Smooth muscle cell (in vitro differentiated cells): ENCODE results near the gene FAM193A. TPM values are rescaled to one million over a fixed set of nuclear protein-coding genes. Genes with fewer than 3 reads are reported as not detected.

Source experiments
- DNase-seq: peaks from one replicate; lab custom pipeline; 2025; ENCODE audit not compliant: unreplicated experiment; lab: John Stamatoyannopoulos, UW
- H2AFZ ChIP-seq: fragments of 200-600 bp; sonication (generic); 2 replicates; pipeline ENCODE4 v1.6.0; 2016; ENCODE audit warnings: antibody characterized with exemption, low read depth, mild to moderate bottlenecking
- H3F3A ChIP-seq: fragments of 200-600 bp; sonication (generic); 2 replicates; pipeline ENCODE4 v1.6.0; 2017; ENCODE audit warnings: antibody characterized with exemption, low read depth
- H3K27ac ChIP-seq: fragments of 200-600 bp; sonication (generic); 2 replicates; pipeline ENCODE4 v1.5.1; 2016; ENCODE audit warnings: low read depth, mild to moderate bottlenecking
- H3K27me3 ChIP-seq: fragments of 200-600 bp; sonication (generic); 2 replicates; pipeline ENCODE4 v1.6.1; 2016; ENCODE audit warnings: low read depth, mild to moderate bottlenecking
- H3K36me3 ChIP-seq: fragments of 200-600 bp; sonication (generic); 2 replicates; pipeline ENCODE4 v1.5.1; 2016; ENCODE audit warnings: low read depth
- H3K4me1 ChIP-seq: fragments of 200-600 bp; sonication (generic); 2 replicates; pipeline ENCODE4 v1.5.1; 2016; ENCODE audit warnings: low read depth
- H3K4me2 ChIP-seq: fragments of 200-600 bp; sonication (generic); 2 replicates; pipeline ENCODE4 v1.6.0; 2016; ENCODE audit warnings: mild to moderate bottlenecking
- H3K4me3 ChIP-seq: fragments of 200-600 bp; sonication (generic); 2 replicates; pipeline ENCODE4 v1.5.1; 2016; ENCODE audit warnings: mild to moderate bottlenecking
- H3K79me2 ChIP-seq: fragments of 200-600 bp; sonication (generic); 2 replicates; pipeline ENCODE4 v1.6.0; 2016; ENCODE audit warnings: low read depth, mild to moderate bottlenecking
- H3K9ac ChIP-seq: fragments of 200-600 bp; sonication (generic); 2 replicates; pipeline ENCODE4 v1.6.0; 2016; ENCODE audit warnings: low read depth
- H3K9me3 ChIP-seq: fragments of 200-600 bp; sonication (generic); replicated peaks from 2 replicates; pipeline ENCODE4 v1.5.1; 2016; ENCODE audit warnings: low read depth
- H4K20me1 ChIP-seq: fragments of 200-600 bp; sonication (generic); 2 replicates; pipeline ENCODE4 v1.6.0; 2016; ENCODE audit warnings: low read depth
- CTCF ChIP-seq: fragments of 200-600 bp; sonication (generic); IDR thresholded peaks from 2 replicates; pipeline ENCODE4 v1.5.1; 2017; ENCODE audit warnings: borderline replicate concordance, mild to moderate bottlenecking, antibody characterized with exemption; ENCODE audit not compliant: insufficient read depth, poor library complexity, severe bottlenecking
- WGBS: methylation state at CpG from one replicate; pipeline ENCODE4 v1.1.7; 2016; ENCODE audit warnings: low lambda C conversion rate; 5-methylcytosine and 5-hydroxymethylcytosine counted together
- polyA plus RNA-seq: library from polyadenylated mRNA; unstranded; fragments of >200 nt; fragmentation: Nextera tagmentation; extraction: Ambion mirVana; gene quantifications from 2 replicates; pipeline ENCODE4 v1.2.1, GENCODE V29; 2016
- total RNA-seq: library from RNA; depleted of rRNA; stranded (reverse); fragments of >200 nt; gene quantifications from 2 replicates; pipeline ENCODE4 v1.2.3, GENCODE V29; 2014

The FAM193A gene
- total and polyA plus RNA-seq, 2 experiments from 2014 or later = 8.3 to 12.2 TPM

DNA sequence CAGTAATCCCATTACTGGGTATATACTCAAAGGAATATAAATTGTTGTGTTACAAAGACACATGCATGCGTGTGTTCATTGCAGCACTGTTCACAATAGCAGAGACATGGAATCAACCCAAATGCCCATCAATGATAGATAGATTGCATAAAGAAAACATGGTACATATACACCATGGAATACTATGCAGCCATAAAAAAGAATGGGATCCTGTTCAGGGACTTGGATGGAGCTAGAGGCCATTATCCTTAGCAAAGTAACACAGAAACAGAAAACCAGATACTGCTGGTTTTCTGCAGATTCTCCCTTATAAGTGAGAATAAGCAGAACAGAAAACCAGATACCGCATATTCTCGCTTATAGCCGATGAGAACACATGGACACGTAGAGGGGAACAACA, 43.5 kb downstream of the FAM193A start:
- peaks cover 99% of the 10 kb centered on the region for H3K79me2 ChIP-seq
- TF ChIP-seq CTCF = no peak
- peaks cover 99% of the 10 kb centered on the region for H4K20me1 ChIP-seq
- no peaks in the 10 kb centered on the region for H3K36me3 ChIP-seq
- H3K27ac ChIP-seq = no peak overlapping the region
- no peak overlapping the region for H2AFZ ChIP-seq
- WGBS = 88% methylated on average over 5 of the region's 5 CpGs
- H3K9me3 ChIP-seq = no peaks in the 10 kb centered on the region
- H3K4me2 ChIP-seq = no peak overlapping the region
- peaks cover 7% of the 10 kb centered on the region for H3K4me1 ChIP-seq
- H3F3A ChIP-seq = peaks cover 4% of the 10 kb centered on the region
- H3K27me3 ChIP-seq = no peaks in the 10 kb centered on the region
- no peak for DNase-seq
- H3K4me3 ChIP-seq = no peak overlapping the region
- H3K9ac ChIP-seq = no peak overlapping the region

GRCh38 chr4:2583092-2583491, 46.6 kb downstream of the FAM193A start:
- WGBS = 83% methylated on average over 4 of the region's 4 CpGs
- H3K27ac ChIP-seq = peak overlapping the region; percentile 45

GRCh38 chr4:2583517-2583916, 47.1 kb downstream of the FAM193A start:
- 25% methylated on average over 4 of the region's 4 CpGs for WGBS
- Histone ChIP-seq H3F3A (peaks cover 4% of the 10 kb centered on the region), H3K27me3 (no peaks in the 10 kb centered on the region), H3K9me3 (no peaks in the 10 kb centered on the region), H3K27ac (peak overlapping the region; percentile 45), H3K4me1 (peaks cover 7% of the 10 kb centered on the region), H2AFZ (no peak overlapping the region), H3K36me3 (no peaks in the 10 kb centered on the region), H3K9ac (no peak overlapping the region), H3K79me2 (peaks cover 99% of the 10 kb centered on the region), H3K4me2 (peak overlapping the region; percentile 18), H3K4me3 (peak overlapping the region; percentile 13), H4K20me1 (peaks cover 99% of the 10 kb centered on the region)
- no peak for TF ChIP-seq CTCF
- no peak for DNase-seq

More at GRCh38 chr4:2583092-2583491, 46.6 kb downstream of the FAM193A start:
- Histone ChIP-seq H3K4me3 (peak overlapping the region; percentile 13), H3F3A (peaks cover 4% of the 10 kb centered on the region), H3K27me3 (no peaks in the 10 kb centered on the region), H3K9me3 (no peaks in the 10 kb centered on the region), H4K20me1 (peaks cover 99% of the 10 kb centered on the region), H2AFZ (no peak overlapping the region), H3K4me1 (peaks cover 7% of the 10 kb centered on the region), H3K36me3 (no peaks in the 10 kb centered on the region), H3K9ac (no peak overlapping the region), H3K79me2 (peaks cover 99% of the 10 kb centered on the region), H3K4me2 (peak overlapping the region; percentile 18)
- no peak for TF ChIP-seq CTCF
- no peak for DNase-seq

GRCh38 chr4:2586502-2586901, 50.1 kb downstream of the FAM193A start:
- H3F3A ChIP-seq = peaks cover 4% of the 10 kb centered on the region
- no peaks in the 10 kb centered on the region for H3K9me3 ChIP-seq
- H3K27me3 ChIP-seq = no peaks in the 10 kb centered on the region
- no peaks in the 10 kb centered on the region for H3K36me3 ChIP-seq
- TF ChIP-seq CTCF = no peak
- H3K27ac ChIP-seq = no peak overlapping the region
- no peak overlapping the region for H2AFZ ChIP-seq
- H3K79me2 ChIP-seq = peaks cover 100% of the 10 kb centered on the region
- H3K4me2 ChIP-seq = no peak overlapping the region
- 98% methylated on average over 5 of the region's 5 CpGs for whole genome bisulfite sequencing
- H3K9ac ChIP-seq = no peak overlapping the region
- DNase-seq = no peak
- peaks cover 100% of the 10 kb centered on the region for H4K20me1 ChIP-seq
- peaks cover 13% of the 10 kb centered on the region for H3K4me1 ChIP-seq
- no peak overlapping the region for H3K4me3 ChIP-seq
